HG02852 (cell line): ENCODE measurements around the gene LINGO1.

Experiments
- ATAC-seq: cut with Tn5 transposase; IDR thresholded peaks from one replicate; pipeline ENCODE4 v1.9.1; 2021; ENCODE audit warnings: mild to moderate bottlenecking, moderate library complexity; ENCODE audit not compliant: unreplicated experiment

The LINGO1 gene

DNA sequence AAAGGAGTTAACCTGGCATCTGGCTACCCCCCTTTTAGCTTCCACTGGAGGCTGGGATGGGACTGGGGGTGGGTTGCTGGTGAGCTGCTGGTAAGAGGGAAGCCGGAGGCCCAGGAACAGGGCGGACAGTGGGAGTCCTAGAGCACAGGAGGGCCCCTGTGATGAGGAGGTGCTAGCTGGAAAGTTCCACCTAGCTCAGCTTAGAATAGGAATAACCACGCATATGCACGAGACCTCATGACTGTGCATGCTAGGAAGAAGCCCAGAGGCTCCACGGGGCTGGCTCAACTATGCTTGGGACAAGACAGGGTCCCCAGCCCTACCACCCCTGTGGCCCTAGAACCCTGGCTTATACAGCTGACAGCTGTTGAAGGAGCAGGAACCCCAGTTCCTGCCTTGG is 34.1 kb downstream of the LINGO1 start:
- ATAC-seq, result no peak

DNA sequence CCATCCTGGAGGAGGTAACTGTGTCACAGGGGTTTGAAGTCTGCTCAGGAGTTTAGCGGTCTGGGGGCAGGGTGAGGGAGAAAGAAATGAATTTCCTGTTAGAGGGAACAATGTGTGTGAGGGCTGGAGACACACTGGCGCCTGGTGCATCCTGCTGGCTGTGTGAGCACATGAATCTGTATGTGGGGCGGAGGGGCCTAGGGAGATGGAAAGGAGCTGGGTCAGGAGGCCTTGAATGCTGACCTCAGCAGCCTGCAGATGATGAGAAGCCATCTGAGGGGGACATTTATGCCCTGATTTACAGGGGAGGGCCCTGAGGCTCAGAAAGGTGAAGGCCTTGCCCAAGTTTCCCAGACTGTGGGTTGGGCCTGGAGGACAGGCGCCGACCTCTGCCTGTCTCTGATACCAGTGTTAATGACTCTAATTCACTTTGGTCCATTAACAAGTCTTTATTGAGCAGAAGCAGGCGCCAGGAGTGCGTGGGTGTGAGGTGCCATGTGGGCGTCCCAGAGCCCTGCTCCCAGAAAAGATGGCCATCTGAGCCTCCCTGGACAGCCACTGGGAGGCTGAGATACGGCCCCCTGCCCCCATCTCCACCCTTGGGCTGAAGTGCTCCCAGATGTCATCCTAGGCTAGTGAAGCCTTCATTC is 34.8 kb downstream of the LINGO1 start:
- ATAC-seq, result no peak

DNA sequence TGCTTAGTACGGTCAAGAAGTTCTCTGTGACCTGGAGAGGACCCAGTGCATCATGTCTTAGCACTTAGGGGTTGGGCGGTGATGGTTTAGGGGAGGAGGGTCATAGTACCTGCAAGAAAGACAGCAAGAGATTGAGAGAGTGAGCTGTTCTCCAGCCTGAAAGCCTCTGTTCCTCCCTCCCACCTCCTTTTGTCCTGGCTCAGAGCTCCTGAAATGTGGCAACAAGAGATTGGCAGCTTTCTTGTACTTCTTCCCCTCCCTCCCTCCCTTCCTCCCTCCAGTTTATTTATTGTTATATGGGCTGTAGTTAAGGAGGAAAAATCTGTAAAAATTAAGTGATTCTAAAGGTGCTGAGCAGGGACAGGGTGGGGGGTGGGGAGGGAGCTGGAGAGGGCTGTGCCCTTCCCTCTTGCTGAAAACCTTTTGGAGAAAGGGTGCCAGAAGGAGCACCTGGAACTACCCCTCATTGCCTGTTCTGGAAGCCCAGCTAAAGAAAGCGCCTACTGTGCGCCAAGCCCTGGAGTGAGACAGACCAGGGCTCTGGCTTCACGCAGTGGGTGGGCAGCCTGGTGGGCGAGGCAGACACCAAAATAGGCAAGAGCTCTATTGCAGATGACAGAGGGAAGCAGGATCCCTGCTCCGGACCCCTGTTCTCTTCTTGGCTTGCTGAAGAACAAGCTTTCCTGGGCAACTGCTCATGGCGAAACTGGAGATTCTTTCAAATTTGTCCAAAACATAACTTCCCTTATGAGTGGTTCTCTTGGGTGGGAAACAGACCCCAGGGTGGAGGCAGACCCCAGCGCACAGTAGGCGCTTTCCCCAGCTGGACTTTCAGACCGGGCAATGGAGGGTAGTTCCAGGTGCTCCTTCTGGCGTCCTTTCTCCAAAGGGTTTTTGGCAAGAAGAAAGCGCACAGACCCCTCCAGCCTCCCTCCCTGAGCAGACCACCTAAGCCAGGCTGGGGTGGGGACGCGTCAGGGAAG is 35.6 kb downstream of the LINGO1 start:
- ATAC-seq, result no peak

DNA sequence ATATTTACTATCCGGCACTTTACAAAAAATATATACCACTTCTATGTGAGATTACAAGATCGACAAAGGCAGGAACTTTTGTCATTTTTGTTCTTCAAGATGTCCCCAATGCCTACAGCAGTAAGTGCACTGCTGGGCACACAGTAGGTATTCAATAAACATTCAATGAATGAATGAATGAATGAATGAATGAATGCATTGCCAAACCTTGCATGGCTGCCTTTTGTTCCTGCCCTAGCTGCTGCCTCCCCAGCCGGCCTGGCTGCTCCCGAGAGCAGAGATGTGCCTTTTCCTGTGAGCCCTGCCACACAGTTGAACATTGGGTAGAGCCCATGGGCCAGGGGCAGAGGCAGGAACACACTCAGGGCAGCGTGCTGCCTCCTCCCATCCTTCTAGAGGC is 37.5 kb downstream of the LINGO1 start:
- ATAC-seq, result no peak

DNA sequence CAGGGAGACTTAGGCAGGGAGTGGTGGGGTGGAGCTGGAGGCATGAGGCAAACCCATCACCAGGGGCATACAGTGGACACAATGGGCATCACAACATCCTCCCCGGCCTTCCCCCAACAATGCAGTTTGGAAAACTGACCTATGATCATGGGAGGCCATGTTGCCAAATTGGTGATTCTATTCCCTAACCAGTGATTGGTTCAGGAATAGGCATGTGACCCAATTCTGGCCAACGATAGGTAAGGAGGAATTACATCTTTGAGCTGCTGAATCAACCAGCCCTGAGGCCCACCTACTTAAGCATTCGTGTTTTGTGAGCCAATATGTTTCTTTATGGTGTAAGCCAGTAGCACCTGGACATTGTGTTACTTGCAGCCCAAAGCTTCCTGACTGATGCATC is 40.0 kb downstream of the LINGO1 start:
- ATAC-seq, result no peak

DNA sequence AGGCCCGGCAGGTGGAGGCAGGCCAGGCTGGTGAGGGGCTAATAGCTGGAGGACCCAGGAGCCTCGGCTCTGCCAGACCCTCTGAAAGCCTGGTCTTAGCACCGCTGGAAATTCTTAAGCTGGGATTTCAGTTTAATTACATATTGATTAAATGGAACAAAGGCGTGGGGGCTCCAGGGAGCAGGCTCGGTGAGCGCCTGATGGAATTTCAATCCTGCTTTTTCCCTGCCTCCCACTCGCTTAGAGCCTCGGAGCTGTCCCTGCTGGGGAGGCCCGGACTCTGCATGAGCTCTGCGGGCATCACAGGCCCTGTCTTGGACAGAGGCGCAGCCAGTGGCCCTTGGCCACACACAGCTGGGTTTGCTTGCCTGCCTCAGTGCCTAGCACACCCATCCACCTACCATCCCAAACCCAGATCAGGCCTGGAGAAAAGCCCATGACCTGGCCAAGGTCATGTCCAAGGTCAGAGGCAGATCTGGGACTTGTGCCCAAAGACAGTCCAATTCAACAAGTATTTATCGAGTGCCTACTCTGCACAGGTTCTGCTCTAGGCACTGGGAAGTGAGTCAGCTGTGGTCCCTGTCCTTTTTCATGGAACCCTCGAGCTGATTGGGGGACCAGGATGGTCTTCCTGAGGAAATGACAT is 40.6 kb downstream of the LINGO1 start:
- ATAC-seq, result no peak

DNA sequence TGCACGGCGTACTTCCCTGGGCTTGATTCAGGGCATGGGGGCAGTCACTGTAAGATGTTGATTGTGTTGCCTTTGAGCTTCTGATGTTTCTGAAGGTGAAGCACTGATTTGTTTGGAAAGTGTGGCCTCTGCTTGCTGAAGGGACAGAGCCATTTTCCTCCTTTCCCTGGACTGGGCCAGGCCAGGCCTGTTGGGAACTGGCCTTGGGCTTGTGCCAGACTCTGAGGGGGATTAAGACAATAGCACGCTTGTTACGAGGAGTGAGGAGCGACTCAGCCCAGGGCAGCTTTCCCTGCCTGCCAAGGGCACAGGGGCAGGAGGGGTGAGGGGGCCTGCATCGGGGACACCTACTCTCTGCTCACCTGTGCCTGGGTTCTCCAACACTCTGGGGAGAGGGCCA is 42.9 kb downstream of the LINGO1 start:
- ATAC-seq, result no peak

DNA sequence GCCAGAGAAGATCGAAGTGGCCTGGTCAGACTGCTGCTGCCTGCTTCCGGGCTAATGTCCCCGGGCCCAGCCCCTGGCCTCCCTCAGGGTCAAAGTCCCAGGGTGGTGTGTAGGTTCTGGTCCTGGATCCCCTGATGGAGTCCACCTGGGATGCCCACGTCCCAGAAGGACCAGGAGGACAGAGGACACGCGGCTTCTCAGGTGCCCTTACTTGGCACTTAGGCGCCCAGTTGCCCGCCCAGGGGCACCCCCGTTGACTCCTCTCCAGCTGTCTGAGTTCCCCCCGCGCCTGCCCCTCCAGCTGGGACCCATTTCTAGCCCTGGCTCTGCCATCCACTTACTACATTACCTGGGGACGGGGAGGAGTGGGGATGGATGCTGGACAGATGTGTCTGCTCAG is 44.6 kb downstream of the LINGO1 start:
- no peak for ATAC-seq

DNA sequence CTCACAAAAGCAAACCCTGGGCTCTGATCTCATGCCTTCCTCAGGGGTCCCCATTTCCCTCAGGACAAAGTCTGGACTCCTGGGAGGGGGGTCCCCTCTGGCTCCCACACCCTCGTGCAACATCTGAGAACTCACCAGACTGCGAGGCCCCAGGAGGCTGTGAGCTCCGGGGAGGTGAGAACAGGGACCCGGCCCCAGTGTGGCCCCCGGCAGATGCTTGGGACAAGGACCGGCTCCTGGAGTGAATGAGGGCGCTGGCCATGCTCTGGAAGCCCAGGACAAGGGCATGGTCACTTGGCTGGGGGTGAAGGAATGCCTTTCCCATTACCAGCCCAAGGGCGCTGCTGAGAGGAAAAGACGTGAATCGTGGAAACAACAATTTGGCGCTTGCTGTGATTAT is 48.0 kb downstream of the LINGO1 start:
- no peak for ATAC-seq

DNA sequence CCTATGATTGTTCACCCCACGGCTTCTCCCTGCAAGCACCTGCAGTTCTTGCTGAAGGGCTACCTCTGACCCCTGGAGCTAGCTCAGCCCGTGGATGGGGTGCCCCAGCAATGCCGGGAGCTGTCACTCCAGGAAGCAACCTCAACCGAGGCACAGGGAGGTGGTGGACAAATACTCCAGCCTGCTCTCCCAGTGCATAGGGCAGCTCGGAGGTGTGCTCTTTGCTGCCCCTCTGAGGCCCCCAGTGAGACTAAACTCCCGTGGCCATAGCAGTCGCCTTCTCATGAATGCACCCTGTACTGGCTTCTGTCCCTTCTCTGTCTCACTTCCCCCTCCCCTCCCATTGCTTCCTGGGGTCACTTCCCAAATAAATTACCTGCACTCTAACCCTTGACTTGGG is 48.5 kb downstream of the LINGO1 start:
- ATAC-seq, result no peak

DNA sequence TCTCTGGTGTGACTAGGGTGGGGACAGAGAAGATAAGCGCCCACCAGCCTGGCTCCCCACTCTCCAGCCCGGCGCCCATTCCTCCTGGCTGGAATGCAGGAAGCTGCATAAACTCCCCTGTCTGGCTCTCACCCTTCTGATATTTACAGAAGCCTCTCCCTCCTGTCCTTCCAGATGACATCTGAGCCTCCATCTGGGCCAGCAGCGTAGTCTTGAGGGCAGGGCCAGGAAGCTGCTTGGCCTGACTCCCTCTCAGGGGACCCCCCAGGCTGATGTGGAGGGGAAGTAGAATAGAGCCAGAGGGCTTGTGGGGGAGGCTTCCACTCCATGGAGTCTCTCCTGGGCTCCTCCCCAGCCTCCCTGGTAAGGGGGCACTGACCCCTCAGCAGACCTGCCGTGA is 49.9 kb downstream of the LINGO1 start:
- no peak for ATAC-seq

DNA sequence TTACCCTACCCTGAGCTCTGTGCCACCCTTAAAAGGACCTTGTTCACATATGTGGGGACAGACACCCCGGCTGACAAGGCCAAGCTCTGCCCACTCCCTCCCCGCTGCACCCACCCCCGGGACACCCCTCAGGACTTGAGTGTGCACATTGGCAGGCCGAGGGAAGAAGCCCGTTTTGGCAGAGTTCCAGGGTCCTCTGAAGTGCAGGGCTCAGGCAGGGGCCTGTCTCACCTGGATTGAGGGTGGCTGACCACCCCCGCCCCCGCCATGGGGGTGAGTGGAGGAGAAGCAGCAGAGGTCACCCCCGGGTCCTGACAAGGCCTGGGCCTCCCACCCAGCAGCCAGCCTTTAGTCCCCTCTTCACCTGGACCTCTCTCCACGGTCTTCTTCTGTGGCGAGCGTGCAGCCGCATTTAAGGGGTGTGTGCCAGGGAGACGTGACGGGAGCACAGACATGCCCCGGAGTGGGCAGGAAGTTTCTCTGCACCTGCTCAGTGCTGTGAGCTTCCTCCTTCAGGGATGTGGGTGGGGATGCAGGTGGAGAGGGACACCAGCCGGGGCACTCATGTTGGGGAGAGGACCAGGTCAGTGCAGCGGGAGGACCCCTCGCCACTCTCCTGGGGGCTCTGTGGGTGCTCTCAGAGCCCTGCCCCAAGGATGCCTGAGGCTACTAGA is 50.7 kb downstream of the LINGO1 start:
- no peak for ATAC-seq

DNA sequence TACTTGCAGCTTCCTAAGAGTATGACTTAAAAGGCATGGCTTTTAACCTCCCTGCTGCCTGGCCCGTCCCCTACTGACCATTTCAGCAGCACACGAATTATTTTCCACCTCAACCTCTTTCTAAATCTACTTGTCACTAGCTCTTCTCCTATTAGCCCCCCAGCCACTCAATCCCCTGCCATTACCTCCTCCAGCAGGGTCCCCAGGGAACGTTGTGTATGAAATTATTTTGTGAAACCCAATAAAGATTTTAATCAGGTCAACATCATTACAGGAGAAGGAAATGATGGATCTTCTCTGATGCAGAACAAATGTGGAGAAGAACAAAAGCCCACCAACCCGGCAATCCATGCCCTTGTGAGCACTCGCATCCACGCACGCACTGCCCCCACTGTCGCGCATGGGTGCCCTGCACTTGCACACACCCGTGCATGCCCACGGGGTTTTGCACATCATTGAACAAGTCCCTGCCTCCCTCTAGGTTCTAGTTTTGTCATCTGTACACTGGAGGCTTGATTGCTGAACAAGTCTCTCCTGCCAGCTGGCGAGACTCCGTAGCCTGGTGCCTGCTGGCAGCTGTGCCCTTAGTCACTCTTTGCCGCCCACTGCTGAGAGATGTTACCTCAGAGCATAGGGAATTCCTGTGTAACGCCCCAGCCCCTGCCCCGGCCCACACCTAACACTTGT is 51.6 kb downstream of the LINGO1 start:
- ATAC-seq, result no peak

DNA sequence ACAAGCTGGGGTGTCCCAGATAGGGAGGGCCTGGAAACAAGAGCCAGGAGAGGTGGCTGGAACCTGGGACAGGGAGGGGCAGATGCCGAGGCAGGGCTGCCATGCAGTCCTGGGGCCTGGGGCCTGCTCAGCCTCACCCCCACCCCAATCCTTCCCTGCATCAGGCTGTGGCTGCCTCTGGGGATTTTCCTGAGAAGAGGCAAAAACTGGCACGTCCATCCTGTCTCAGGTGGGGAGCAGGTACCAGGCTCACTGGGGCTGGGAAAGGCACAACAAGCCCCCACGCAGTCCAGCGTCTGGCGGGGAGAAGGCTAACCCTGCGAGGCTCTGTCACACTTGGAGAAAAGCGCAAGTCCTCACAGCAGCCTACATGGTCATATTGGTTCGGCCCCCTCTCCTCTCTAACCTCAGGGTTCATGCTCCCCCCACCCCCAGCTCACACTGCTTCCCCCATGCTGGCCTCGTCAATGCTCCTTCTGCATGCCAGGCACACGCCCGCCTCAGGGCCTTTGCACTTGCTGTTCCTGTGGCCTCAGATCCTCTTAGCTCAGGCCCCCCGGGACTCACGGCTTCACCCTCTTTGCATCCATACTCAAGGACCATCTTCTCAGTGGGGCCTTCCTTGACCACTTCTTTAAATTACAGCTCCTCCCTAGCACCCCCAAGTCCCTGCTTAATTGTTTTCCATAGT is 53.1 kb downstream of the LINGO1 start:
- no peak for ATAC-seq

DNA sequence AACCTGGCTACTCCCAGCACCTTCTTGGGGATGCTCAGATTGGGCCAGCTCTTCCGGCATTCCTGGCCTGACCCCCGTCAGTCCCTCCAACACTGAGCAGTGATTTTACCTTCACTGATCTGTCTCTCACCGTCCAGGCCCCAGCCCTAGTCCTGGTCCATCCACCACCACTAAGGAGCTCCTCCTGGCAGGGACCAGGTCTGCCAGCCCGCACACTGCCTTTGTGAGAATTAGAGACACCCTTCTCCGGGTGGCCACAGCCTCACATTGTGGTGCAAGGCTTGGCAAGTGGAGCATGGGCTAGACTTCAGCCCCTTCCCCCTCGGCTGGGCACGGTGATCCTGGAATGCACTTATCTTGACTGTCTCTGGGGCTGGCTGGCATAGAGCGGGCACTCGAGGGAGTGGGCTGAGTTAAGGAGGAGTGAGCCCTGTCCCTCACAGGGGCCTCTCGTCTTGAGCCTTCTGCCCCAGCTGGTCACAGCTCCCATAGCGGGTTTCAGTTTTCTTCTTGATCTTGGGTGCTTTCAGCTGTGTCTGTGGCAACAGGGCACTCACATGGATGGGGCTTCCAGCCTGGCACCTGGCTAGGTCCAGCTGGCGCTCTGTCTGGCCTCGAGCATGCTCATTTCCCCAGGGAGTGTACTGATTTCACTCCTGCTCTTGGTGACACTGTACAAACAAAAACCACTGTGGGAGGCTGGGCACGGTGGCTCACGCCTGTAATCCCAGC is 53.9 kb downstream of the LINGO1 start:
- ATAC-seq, result no peak

DNA sequence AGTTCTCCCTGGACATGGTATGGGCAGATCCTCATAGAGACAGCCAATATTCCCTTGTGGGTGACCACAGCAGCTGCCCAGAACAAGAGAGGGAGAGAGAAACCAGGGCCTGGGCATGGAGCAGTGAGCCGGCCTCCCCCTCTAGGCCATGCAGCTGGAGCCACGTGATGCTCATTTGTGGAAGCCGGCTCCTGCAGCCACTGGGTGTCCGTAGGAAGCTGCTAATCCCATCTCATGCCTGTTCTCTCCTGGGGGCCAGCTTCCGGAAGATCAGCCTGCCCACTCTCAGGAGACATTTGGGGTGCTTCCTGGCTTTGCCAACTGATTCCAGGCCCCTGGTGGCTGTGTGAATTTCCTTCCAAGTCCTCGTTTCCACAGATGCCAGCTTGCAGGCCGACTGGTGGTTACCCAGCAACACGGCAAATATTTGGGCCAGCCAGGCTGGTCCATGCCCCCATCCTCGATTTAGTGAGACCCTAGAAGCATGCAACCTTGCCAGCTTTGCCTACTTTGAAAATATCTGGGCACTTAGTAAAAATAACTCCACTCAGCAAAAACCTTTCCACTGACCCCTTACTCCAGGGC is 55.3 kb downstream of the LINGO1 start:
- no peak for ATAC-seq

DNA sequence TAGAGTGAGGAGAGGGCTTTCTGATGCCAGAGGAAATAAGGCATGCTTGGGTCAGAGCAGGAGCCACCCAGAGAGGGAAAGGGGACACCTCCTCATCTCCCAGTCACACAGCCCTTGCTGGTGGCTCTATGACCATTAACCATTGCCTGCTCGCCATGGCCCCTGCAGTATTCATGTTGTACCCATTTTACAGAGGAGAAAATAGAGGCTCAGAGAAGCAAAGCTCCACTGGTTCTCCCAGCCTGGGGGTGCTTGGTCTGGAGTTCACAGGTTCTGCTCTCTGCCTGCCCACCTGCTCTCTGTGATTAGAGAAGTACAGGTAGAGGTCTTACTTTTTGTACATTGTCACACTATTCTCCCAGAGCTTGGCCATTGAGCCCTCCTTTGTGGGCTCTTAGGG is 56.2 kb downstream of the LINGO1 start:
- ATAC-seq, result no peak

DNA sequence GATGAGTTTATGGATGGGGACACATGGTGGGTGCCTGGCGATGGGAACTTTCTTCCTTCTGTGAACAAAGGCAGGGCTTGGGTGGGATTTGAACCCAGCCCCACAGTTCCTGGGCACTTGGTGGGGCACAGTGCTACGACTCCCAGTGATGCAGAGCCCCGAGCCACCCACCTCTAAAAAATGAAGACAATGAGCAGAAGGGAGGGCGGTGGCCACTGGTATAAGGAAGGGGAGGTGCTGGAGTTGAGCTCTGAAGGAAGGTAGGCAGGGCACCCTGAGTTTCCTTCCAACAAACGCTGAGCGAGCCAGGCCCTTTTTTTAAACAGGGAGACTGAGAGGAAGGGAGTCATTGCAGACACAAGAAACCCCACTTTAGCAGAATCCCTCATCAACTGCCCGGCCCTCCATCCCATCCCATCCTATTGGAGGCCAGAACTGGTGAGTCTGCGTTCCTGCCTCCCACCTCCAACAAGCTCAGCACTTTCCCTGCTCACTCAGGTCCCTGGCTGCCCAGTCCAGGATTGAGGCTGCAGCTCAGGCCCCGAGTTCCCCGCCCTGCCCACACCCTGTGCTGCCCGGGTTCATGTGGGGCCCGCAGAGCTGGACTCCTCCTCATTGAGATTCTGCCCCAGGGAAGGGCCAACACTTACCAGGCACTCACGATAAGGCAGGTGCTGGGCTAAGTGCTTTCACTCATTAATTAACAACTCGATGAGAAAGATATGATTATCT is 57.3 kb downstream of the LINGO1 start:
- no peak for ATAC-seq
